ENCODE results near the gene SELENOO.

- TF ChIP-seq CTCF (conservative IDR thresholded peaks at IDR 0.05; ENCODE audit: low read length) (no peak), EZH2phosphoT487 (IDR thresholded peaks at IDR 0.05; ENCODE audit: borderline replicate concordance, low read depth, low read length) (no peak)
These were observed 16.8 kb downstream of the SELENOO start for GRCh38 chr22:50217543-50218152.

Measured in OCI-LY7 (cell line).